Measurements from ENCODE around the gene ESRP2. TPM values are rescaled to one million over a fixed set of nuclear protein-coding genes. Genes with fewer than 3 reads are reported as not detected.

The ESRP2 gene
- total RNA-seq, result 15.7 and 24.9 TPM in 2 replicates

GRCh38 chr16:68235887-68236136, at the start of gene ESRP2:
TSS of gene ESRP2 (minus strand) at chr16:68236127. CDS start at chr16:68236045, 82 bp downstream.

GRCh38 chr16:68264128-68265077, 28.5 kb upstream of the ESRP2 start, which contains the start of gene SLC7A6:
TSS of gene SLC7A6 (plus strand) at chr16:68264526. CDS start at chr16:68274727, 10,201 bp downstream.

GRCh38 chr16:68244903-68245853, 9.3 kb upstream of the ESRP2 start, which contains the start of gene PLA2G15:
TSS of gene PLA2G15 (plus strand) at chr16:68245373. CDS start at chr16:68245427, 54 bp downstream.

Other genes with a start within 250 kb of the ESRP2 start
- not detected in 2 replicates for gene DPEP2, start 236.6 kb downstream of the ESRP2 start, total RNA-seq
- gene DPEP2NB, start 220.2 kb downstream of the ESRP2 start, total RNA-seq, result not detected in 2 replicates
- 7.2 and 9.6 TPM in 2 replicates for gene DDX28, start 212.9 kb downstream of the ESRP2 start, total RNA-seq
- gene DUS2, start 212.8 kb downstream of the ESRP2 start, total RNA-seq, result 27.6 and 45.1 TPM in 2 replicates
- 8.4 and 10.7 TPM in 2 replicates for gene NFATC3, start 150.8 kb downstream of the ESRP2 start, total RNA-seq
- 13.9 and 15.4 TPM in 2 replicates for gene PLA2G15, start 9.2 kb upstream of the ESRP2 start, total RNA-seq
- 18.5 and 21.8 TPM in 2 replicates for gene SLC7A6, start 28.4 kb upstream of the ESRP2 start, total RNA-seq
- 10.2 and 13.2 TPM in 2 replicates for gene SLC7A6OS, start 74.8 kb upstream of the ESRP2 start, total RNA-seq
- 17.3 and 42.6 TPM in 2 replicates for gene PRMT7, start 74.9 kb upstream of the ESRP2 start, total RNA-seq
- 0.08 TPM in 1 of 2 replicates, not detected in the other for gene SMPD3, start 212.4 kb upstream of the ESRP2 start, total RNA-seq

Data from hair follicular keratinocyte (primary cell).